Body of pancreas (tissue), 4 donors: Measurements from ENCODE around the gene ZEB1. TPM values are rescaled to one million over a fixed set of nuclear protein-coding genes. Genes with fewer than 3 reads are reported as not detected.
"Not testable (repeated sequence)": the region's sequence is repeated elsewhere in the genome, so short reads cannot be mapped to it uniquely, and the experiment has no call there.

Source experiments
- ATAC-seq: fragments of 150-250 bp; one replicate; pipeline ENCODE4 v1.9.1; 2016
- DNase-seq, 4 donors: peaks; one replicate each; pipeline ENCODE4 v3.0.0-alpha.2; 2019
- H3K27ac ChIP-seq, 4 donors: fragments of 200-600 bp; sonication (generic); 1 replicate in 3 of 4; 2 replicates in 1 of 4; pipeline versions ENCODE4 v1.5.1 to v1.6.1; 2016 to 2019; ENCODE audit warnings: mild to moderate bottlenecking in 1 of 4, mixed read lengths in 1 of 4, moderate library complexity in 1 of 4
- H3K27me3 ChIP-seq, 2 donors: fragments of 200-600 bp; sonication (generic); one replicate each; pipeline ENCODE4 v1.6.0; 2016; ENCODE audit warnings: mild to moderate bottlenecking in 1 of 2
- H3K36me3 ChIP-seq, 2 donors: fragments of 200-600 bp; sonication (generic); replicated peaks in 1 of 2; 2 replicates each; pipeline ENCODE4 v1.5.1; 2016; ENCODE audit warnings: low read depth in 2 of 2; ENCODE audit not compliant: insufficient read depth in 1 of 2
- H3K4me1 ChIP-seq: fragments of 200-600 bp; sonication (generic); one replicate; pipeline ENCODE4 v1.6.0; 2016
- H3K4me3 ChIP-seq, 2 donors: fragments of 200-600 bp; sonication (generic); 1 replicate in 1 of 2; 2 replicates in 1 of 2; pipeline ENCODE4 v1.5.1; 2016 to 2019
- H3K9me3 ChIP-seq, 3 donors: fragments of 200-600 bp; sonication (generic); 1 replicate in 2 of 3; 2 replicates in 1 of 3; pipeline ENCODE4 v1.5.1; 2016
- CTCF ChIP-seq, 7 experiments: fragments of 450-650 bp in 4 of 7; fragments of 200-600 bp in 3 of 7; sonication (generic) in 3 of 7; IDR thresholded peaks; one replicate each; pipeline ENCODE4 v1.5.1; 2016 to 2019; ENCODE audit warnings: antibody characterized with exemption in 7 of 7
- POLR2A ChIP-seq, 3 donors: fragments of 450-650 bp; IDR thresholded peaks; one replicate each; pipeline ENCODE4 v1.6.1; 2016; ENCODE audit warnings: antibody characterized with exemption in 3 of 3, mild to moderate bottlenecking in 2 of 3
- WGBS, 2 donors: methylation state at CpG; one replicate each; pipeline ENCODE4 v1.1.5; 2017; 5-methylcytosine and 5-hydroxymethylcytosine counted together
- intact Hi-C: fragments of 100-400 bp; cut with DNase I; formaldehyde crosslinking; loops from one replicate; pipeline ENCODE4 v1.15.1; 2023
- total RNA-seq, 2 donors: library from RNA; depleted of rRNA; stranded (reverse); fragments of >200 nt; gene quantifications; one replicate each; pipeline ENCODE4 v1.1.0, GENCODE V29; 2016

The ZEB1 gene
- total RNA-seq, 2 donors from 2014 or later: 9.9 to 21.0 TPM

GRCh38 chr10:31554556-31554955 is 235.5 kb downstream of the ZEB1 start:
- Histone ChIP-seq H3K27me3 (no peaks in the 10 kb centered on the region), H3K27ac (no peak overlapping the region), H3K4me1 (no peaks in the 10 kb centered on the region), H3K4me3 (no peak overlapping the region), H3K36me3 (no peaks in the 10 kb centered on the region), H3K9me3 (no peaks in the 10 kb centered on the region)
- DNase-seq (no peak), ATAC-seq (no peak)
- intact Hi-C loops: no loop called here
- whole genome bisulfite sequencing, 2 donors: 77 to 90% methylated on average over 2 of the region's 2 CpGs
- TF ChIP-seq POLR2A (IDR thresholded peaks at IDR 0.05): no peak
- TF ChIP-seq CTCF (IDR thresholded peaks at IDR 0.05): no peak

- TF ChIP-seq POLR2A (IDR thresholded peaks at IDR 0.05) (no peak), CTCF (IDR thresholded peaks at IDR 0.05) (no peak)
- Histone ChIP-seq H3K9me3 (no peaks in the 10 kb centered on the region), H3K27ac (no peak overlapping the region), H3K4me1 (no peaks in the 10 kb centered on the region), H3K27me3 (no peaks in the 10 kb centered on the region), H3K4me3 (no peak overlapping the region), H3K36me3 (no peaks in the 10 kb centered on the region)
- DNase-seq (no peak), ATAC-seq (no peak)
- intact Hi-C loops: no loop called here
- 75 to 78% methylated on average over 1 of the region's 1 CpG for WGBS, 2 donors
Measured at GRCh38 chr10:31557854-31558253, 238.8 kb downstream of the ZEB1 start.

- intact Hi-C loops, H3K4me3 ChIP-seq, H3K36me3 ChIP-seq, ATAC-seq, H3K9me3 ChIP-seq, H3K27ac ChIP-seq, H3K4me1 ChIP-seq, DNase-seq, H3K27me3 ChIP-seq: not testable (repeated sequence)
- 53 to 65% methylated on average over 3 of the region's 3 CpGs for WGBS, 2 donors
Measured at GRCh38 chr10:31568252-31568861, 249.3 kb downstream of the ZEB1 start.

- DNase-seq: no peak
- Histone ChIP-seq H3K27me3 (no peaks in the 10 kb centered on the region), H3K27ac (no peak overlapping the region), H3K36me3 (no peaks in the 10 kb centered on the region), H3K4me3 (no peak overlapping the region), H3K4me1 (no peaks in the 10 kb centered on the region), H3K9me3 (no peaks in the 10 kb centered on the region)
- no peak for TF ChIP-seq CTCF (IDR thresholded peaks at IDR 0.05)
- no peak for TF ChIP-seq POLR2A (IDR thresholded peaks at IDR 0.05)
- ATAC-seq: no peak
- WGBS, 2 donors: 25 to 38% methylated on average over 2 of the region's 2 CpGs
- intact Hi-C loops: no loop called here
Measured at GRCh38 chr10:31574577-31574976, 255.6 kb downstream of the ZEB1 start.

- WGBS, 2 donors: 74 to 90% methylated on average over 3 of the region's 3 CpGs
- Histone ChIP-seq H3K9me3 (no peaks in the 10 kb centered on the region), H3K36me3 (no peaks in the 10 kb centered on the region), H3K27me3 (no peaks in the 10 kb centered on the region), H3K4me3 (no peak overlapping the region), H3K27ac (no peak overlapping the region), H3K4me1 (no peaks in the 10 kb centered on the region)
- ATAC-seq (no peak), DNase-seq (no peak)
- no peak for TF ChIP-seq POLR2A (IDR thresholded peaks at IDR 0.05)
- TF ChIP-seq CTCF (IDR thresholded peaks at IDR 0.05): no peak
- intact Hi-C loops: no loop called here
Measured at GRCh38 chr10:31578181-31578852, 259.3 kb downstream of the ZEB1 start.
